NCI-H82 treated with DMSO at 0.1 percent for 48 hours (cell line): Measurements from ENCODE around the gene CACNA1S.

Source experiments
- DNase-seq: peaks from one replicate; lab custom pipeline; 2025; ENCODE audit not compliant: unreplicated experiment; lab: John Stamatoyannopoulos, UW

CACNA1S gene

GRCh38 chr1:201038186-201038876, 73.9 kb downstream of the CACNA1S start:
- no peak for DNase-seq

- DNase-seq: no peak
These were observed 75.9 kb downstream of the CACNA1S start for GRCh38 chr1:201036188-201036842.

- no peak for DNase-seq
These were observed 77.6 kb downstream of the CACNA1S start for GRCh38 chr1:201034671-201035070.

GRCh38 chr1:201032408-201032807, 79.8 kb downstream of the CACNA1S start:
- peak; percentile 94 for DNase-seq

- no peak for DNase-seq
These were observed 83.8 kb downstream of the CACNA1S start for GRCh38 chr1:201028461-201028889.

GRCh38 chr1:201026836-201027235, 85.4 kb downstream of the CACNA1S start:
- DNase-seq: no peak

GRCh38 chr1:201026234-201026633, 86.0 kb downstream of the CACNA1S start:
- DNase-seq: peak; percentile 26

- DNase-seq: no peak
These were observed 86.6 kb downstream of the CACNA1S start for GRCh38 chr1:201025571-201026002.

GRCh38 chr1:201024625-201024998, 87.6 kb downstream of the CACNA1S start:
- DNase-seq: no peak

- DNase-seq: no peak
These were observed 88.2 kb downstream of the CACNA1S start for GRCh38 chr1:201023920-201024624.

GRCh38 chr1:201023517-201023902, 88.7 kb downstream of the CACNA1S start, which contains the start of gene KIF21B:
KIF21B (minus strand) TSS chr1:201023714; CDS start chr1:201023383, 331 bp downstream.
- peak; percentile 84 for DNase-seq

GRCh38 chr1:201022820-201023516, 89.3 kb downstream of the CACNA1S start:
- no peak for DNase-seq

- no peak for DNase-seq
These were observed 89.8 kb downstream of the CACNA1S start for GRCh38 chr1:201022493-201022819.

- DNase-seq: no peak
These were observed 90.4 kb downstream of the CACNA1S start for GRCh38 chr1:201021630-201022492.

- peak; percentile 88 for DNase-seq
These were observed 91.3 kb downstream of the CACNA1S start for GRCh38 chr1:201020721-201021629.

GRCh38 chr1:201020040-201020591, 92.1 kb downstream of the CACNA1S start:
- peak; percentile 99 for DNase-seq

GRCh38 chr1:201019321-201019977, 92.8 kb downstream of the CACNA1S start:
- no peak for DNase-seq

- no peak for DNase-seq
These were observed 94.4 kb downstream of the CACNA1S start for GRCh38 chr1:201017828-201018163.
